ENCODE data around the gene SOCS1.

DNA sequence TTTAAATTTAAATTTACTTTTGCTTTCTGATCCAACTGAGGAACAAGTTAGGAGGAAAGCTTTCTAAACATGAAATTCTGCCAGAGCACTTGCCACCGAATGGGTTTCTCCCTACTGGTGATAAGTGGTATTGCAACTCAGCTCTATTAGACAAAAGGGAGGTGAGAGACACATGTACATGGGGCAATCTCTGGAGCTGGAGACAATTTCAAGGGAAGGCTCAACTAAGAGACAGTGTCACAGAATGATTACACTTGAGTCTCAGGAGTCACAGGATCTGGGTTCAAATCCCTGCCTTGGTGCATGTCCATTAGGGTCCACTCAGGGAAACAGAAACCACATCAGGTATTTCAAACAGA, 37.4 kb downstream of the SOCS1 start:
- TF ChIP-seq TARDBP (IDR thresholded peaks at IDR 0.05) (no peak), FOXA1 (IDR thresholded peaks at IDR 0.05) (no peak)

All from HEK293T (cell line).